PC-9 (cell line): ENCODE measurements around the gene PHC2. TPM values are rescaled to one million over a fixed set of nuclear protein-coding genes. Genes with fewer than 3 reads are reported as not detected.

Experiments used
- BruUV-seq: library from RNA; stranded (reverse); fragments of 400-500 nt; replicated peaks from 2 replicates; lab custom pipeline; 2021; lab: Mats Ljungman, UMichigan
- CTCF ChIA-PET: fragments of 300-600 bp; sonication (Branson Sonifier 250); formaldehyde crosslinking; loops from one replicate; lab custom pipeline; 2022; ENCODE audit warnings: antibody characterized with exemption; lab: Charles Lee
- POLR2A ChIA-PET: fragments of 300-600 bp; sonication (Branson Sonifier 250); formaldehyde crosslinking; loops from one replicate; lab custom pipeline; 2022; ENCODE audit warnings: antibody characterized with exemption; ENCODE audit not compliant: unreplicated experiment; lab: Charles Lee
- DNase-seq, 2 experiments: peaks; one replicate each; pipeline versions ENCODE4 v3.0.0 to v3.0.0-alpha.2; 2015 to 2022; ENCODE audit warnings: mixed read lengths in 1 of 2
- H2AFZ ChIP-seq: fragments of 200-600 bp; sonication (generic); 2 replicates; pipeline ENCODE4 v1.8.1; 2017; ENCODE audit warnings: antibody characterized with exemption
- H3F3A ChIP-seq: fragments of 200-600 bp; sonication (generic); 2 replicates; pipeline ENCODE4 v1.8.1; 2017; ENCODE audit warnings: antibody characterized with exemption, mild to moderate bottlenecking, low read depth; ENCODE audit not compliant: insufficient read depth
- H3K27ac ChIP-seq: fragments of 200-600 bp; sonication (generic); 2 replicates; pipeline ENCODE4 v1.6.1; 2016; ENCODE audit warnings: mixed run types
- H3K27me3 ChIP-seq: fragments of 200-600 bp; sonication (generic); 2 replicates; pipeline ENCODE4 v1.6.1; 2016; ENCODE audit warnings: low read depth, mixed run types; ENCODE audit not compliant: insufficient read depth
- H3K36me3 ChIP-seq: fragments of 200-600 bp; sonication (generic); 2 replicates; pipeline ENCODE4 v1.6.1; 2016; ENCODE audit warnings: low read depth, mixed run types
- H3K4me1 ChIP-seq: fragments of 200-600 bp; sonication (generic); replicated peaks from 2 replicates; pipeline ENCODE4 v1.6.1; 2016; ENCODE audit warnings: mixed run types; ENCODE audit not compliant: insufficient read depth
- H3K4me2 ChIP-seq: fragments of 200-600 bp; sonication (generic); 2 replicates; pipeline ENCODE4 v1.6.1; 2017; ENCODE audit warnings: mixed run types
- H3K4me3 ChIP-seq: fragments of 200-600 bp; sonication (generic); 2 replicates; pipeline ENCODE4 v1.6.1; 2016; ENCODE audit warnings: mixed run types
- H3K79me2 ChIP-seq: fragments of 200-600 bp; sonication (generic); 2 replicates; pipeline ENCODE4 v1.6.1; 2017; ENCODE audit warnings: low read depth, mixed run types
- H3K9me2 ChIP-seq: fragments of 200-600 bp; sonication (generic); 2 replicates; pipeline ENCODE4 v1.8.1; 2017; ENCODE audit warnings: mild to moderate bottlenecking; ENCODE audit not compliant: insufficient read depth
- H3K9me3 ChIP-seq: fragments of 200-600 bp; sonication (generic); 2 replicates; pipeline ENCODE4 v1.8.1; 2016; ENCODE audit warnings: low read depth; ENCODE audit not compliant: insufficient read depth
- H4K20me1 ChIP-seq: fragments of 200-600 bp; sonication (generic); 2 replicates; pipeline ENCODE4 v1.8.1; 2017; ENCODE audit not compliant: insufficient read depth
- EZH2 ChIP-seq: fragments of 200-600 bp; sonication (generic); IDR thresholded peaks from 2 replicates; pipeline ENCODE4 v1.8.0; 2017; ENCODE audit warnings: antibody characterized with exemption, low read depth
- intact Hi-C: fragments of 100-400 bp; cut with micrococcal nuclease; formaldehyde crosslinking; loops from one replicate; pipeline ENCODE4 v1.10.0; 2022; ENCODE audit not compliant: unreplicated experiment
- total RNA-seq: library from RNA; stranded (reverse); gene quantifications from 2 replicates; pipeline ENCODE4 v1.2.3, GENCODE V29; 2021
- TF ChIP-seq, protein P1 (sequence below): fragments of 200-600 bp; sonication (generic); conservative IDR thresholded peaks from 2 replicates; pipeline ENCODE4 v1.6.1; 2017; ENCODE audit warnings: mixed run types, antibody characterized with exemption, mild to moderate bottlenecking, moderate library complexity

PHC2 gene
- total RNA-seq, 1 experiment from 2014 or later = 48.1 TPM

- no peaks in the 10 kb centered on the region for H3K9me2 ChIP-seq
- TF ChIP-seq, protein P1, sequence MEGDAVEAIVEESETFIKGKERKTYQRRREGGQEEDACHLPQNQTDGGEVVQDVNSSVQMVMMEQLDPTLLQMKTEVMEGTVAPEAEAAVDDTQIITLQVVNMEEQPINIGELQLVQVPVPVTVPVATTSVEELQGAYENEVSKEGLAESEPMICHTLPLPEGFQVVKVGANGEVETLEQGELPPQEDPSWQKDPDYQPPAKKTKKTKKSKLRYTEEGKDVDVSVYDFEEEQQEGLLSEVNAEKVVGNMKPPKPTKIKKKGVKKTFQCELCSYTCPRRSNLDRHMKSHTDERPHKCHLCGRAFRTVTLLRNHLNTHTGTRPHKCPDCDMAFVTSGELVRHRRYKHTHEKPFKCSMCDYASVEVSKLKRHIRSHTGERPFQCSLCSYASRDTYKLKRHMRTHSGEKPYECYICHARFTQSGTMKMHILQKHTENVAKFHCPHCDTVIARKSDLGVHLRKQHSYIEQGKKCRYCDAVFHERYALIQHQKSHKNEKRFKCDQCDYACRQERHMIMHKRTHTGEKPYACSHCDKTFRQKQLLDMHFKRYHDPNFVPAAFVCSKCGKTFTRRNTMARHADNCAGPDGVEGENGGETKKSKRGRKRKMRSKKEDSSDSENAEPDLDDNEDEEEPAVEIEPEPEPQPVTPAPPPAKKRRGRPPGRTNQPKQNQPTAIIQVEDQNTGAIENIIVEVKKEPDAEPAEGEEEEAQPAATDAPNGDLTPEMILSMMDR = no peak
- no peak for TF ChIP-seq EZH2
- H3K9me3 ChIP-seq = no peaks in the 10 kb centered on the region
- intact Hi-C loops = no loop called here
- peaks cover 23% of the 10 kb centered on the region; the same call in 1 of the 2 replicates for H3F3A ChIP-seq
- H2AFZ ChIP-seq = no peak overlapping the region
- no peaks in the 10 kb centered on the region for H3K27me3 ChIP-seq
- H3K4me2 ChIP-seq = no peak overlapping the region
- no peak overlapping the region for H3K4me3 ChIP-seq
- no peaks in the 10 kb centered on the region for H3K36me3 ChIP-seq
- H3K79me2 ChIP-seq = 0 out of 2 replicates have a peak, but pooled peaks cover 6% of the 10 kb centered on the region
- H3K4me1 ChIP-seq = peaks cover 29% of the 10 kb centered on the region
- no peaks in the 10 kb centered on the region for H4K20me1 ChIP-seq
- BruUV-seq = no TSS peak
- ChIA-PET CTCF (interaction anchor here (0.6 kb wide), 1 partner anchor 47 kb away, joined by 4 read pairs; no protein-coding TSS in a partner anchor), POLR2A (no interaction called here)
- no peak overlapping the region for H3K27ac ChIP-seq
- no peak for DNase-seq
These were observed 57.3 kb downstream of the PHC2 start for GRCh38 chr1:33373606-33374005.

DNA sequence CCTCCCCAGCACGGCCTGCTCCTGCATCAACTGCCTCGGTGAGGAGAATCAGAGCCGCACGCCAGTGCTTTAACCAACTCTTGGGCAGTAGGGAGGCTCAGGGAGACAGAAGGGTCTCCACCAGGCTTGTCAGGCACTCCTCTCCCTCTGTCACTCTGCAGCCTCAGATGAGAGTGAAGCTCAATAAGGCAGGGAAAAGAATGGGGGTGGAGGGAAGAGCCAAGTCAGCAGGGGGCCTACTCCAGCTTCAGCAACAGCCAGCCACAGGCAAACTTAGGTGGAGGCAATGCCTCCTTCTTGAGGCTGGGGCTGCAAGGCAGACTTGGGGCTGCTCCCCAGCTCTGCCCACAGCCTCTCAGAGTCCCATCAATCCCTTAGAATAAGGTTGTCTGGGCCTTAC, 58.2 kb downstream of the PHC2 start:
- intact Hi-C loops = no loop called here
- DNase-seq = no peak
- Histone ChIP-seq H3K27me3 (no peaks in the 10 kb centered on the region), H3K36me3 (no peaks in the 10 kb centered on the region), H3K4me2 (no peak overlapping the region), H3K4me1 (peaks cover 20% of the 10 kb centered on the region), H3K9me2 (no peaks in the 10 kb centered on the region), H4K20me1 (no peaks in the 10 kb centered on the region), H3K79me2 (0 out of 2 replicates have a peak, but pooled peaks cover 6% of the 10 kb centered on the region), H3K27ac (no peak overlapping the region), H2AFZ (no peak overlapping the region), H3F3A (peaks cover 14% of the 10 kb centered on the region; the same call in 1 of the 2 replicates), H3K4me3 (no peak overlapping the region), H3K9me3 (no peaks in the 10 kb centered on the region)
- BruUV-seq = no TSS peak
- POLR2A ChIA-PET = no interaction called here
- CTCF ChIA-PET = interaction anchor here (0.6 kb wide), 1 partner anchor 1607 kb away, joined by 4 read pairs; no protein-coding TSS in a partner anchor
- TF ChIP-seq, protein P1 = no peak
- no peak for TF ChIP-seq EZH2

DNA sequence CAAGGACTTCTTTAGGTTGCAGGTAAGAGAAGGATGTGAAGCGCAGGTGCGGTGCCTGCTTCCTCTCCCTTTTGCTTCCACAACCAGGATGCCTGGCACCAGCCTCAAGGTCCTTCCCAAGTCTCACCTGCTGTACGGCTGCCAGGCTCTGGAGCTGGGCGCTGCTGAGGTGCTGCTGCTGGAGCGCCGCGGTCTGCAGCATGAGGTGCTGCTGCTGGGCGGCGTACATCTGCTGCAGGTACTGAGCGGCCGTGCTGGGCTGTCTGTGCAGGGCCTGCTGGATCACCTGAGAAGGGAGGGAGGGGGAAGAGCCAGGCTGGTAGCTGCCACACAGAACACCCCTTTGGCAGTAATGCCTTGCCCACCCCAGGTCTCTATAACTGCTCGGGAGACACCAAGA, 58.7 kb downstream of the PHC2 start:
- no peaks in the 10 kb centered on the region for H3K27me3 ChIP-seq
- no peak for DNase-seq
- no peaks in the 10 kb centered on the region for H3K9me2 ChIP-seq
- H3F3A ChIP-seq = peaks cover 9% of the 10 kb centered on the region; the same call in 1 of the 2 replicates
- H3K27ac ChIP-seq = no peak overlapping the region
- no peak overlapping the region for H2AFZ ChIP-seq
- H3K4me2 ChIP-seq = no peak overlapping the region
- ChIA-PET CTCF (interaction anchor here (0.6 kb wide), 1 partner anchor 1607 kb away, joined by 4 read pairs; no protein-coding TSS in a partner anchor), POLR2A (no interaction called here)
- no peaks in the 10 kb centered on the region for H3K36me3 ChIP-seq
- 0 out of 2 replicates have a peak, but pooled peaks cover 6% of the 10 kb centered on the region for H3K79me2 ChIP-seq
- peaks cover 14% of the 10 kb centered on the region for H3K4me1 ChIP-seq
- no peaks in the 10 kb centered on the region for H3K9me3 ChIP-seq
- no TSS peak for BruUV-seq
- intact Hi-C loops = no loop called here
- no peaks in the 10 kb centered on the region for H4K20me1 ChIP-seq
- no peak overlapping the region for H3K4me3 ChIP-seq
- TF ChIP-seq EZH2 = no peak
- TF ChIP-seq, protein P1 = no peak
